Measurements from ENCODE around the gene TTC38. TPM values are rescaled to one million over a fixed set of nuclear protein-coding genes. Genes with fewer than 3 reads are reported as not detected.
A peak's percentile ranks its signal among the peaks of the same experiment; 100 is the strongest.

Gene TTC38
- total RNA-seq, 1 donor from 2014 or later: 16.1 TPM

GRCh38 chr22:46247443-46247975 is 20.3 kb upstream of the TTC38 start:
- no peak for DNase-seq (ENCODE audit: low read depth)
- Mint-ChIP-seq H3K4me1 (ENCODE audit: low read depth, unreplicated experiment) (no peaks in the 10 kb centered on the region), H3K36me3 (ENCODE audit: low read depth, unreplicated experiment) (peaks cover 2% of the 10 kb centered on the region), H3K9me3 (ENCODE audit: unreplicated experiment) (no peaks in the 10 kb centered on the region), H3K4me3 (ENCODE audit: unreplicated experiment) (no peak overlapping the region), H3K27ac (ENCODE audit: unreplicated experiment) (no peak overlapping the region), H3K27me3 (ENCODE audit: low read depth, unreplicated experiment) (no peaks in the 10 kb centered on the region)
- TF ChIP-seq EZH2 (IDR thresholded peaks at IDR 0.05; ENCODE audit: insufficient read depth, low read length) (no peak), CTCF (IDR thresholded peaks at IDR 0.05; ENCODE audit: insufficient read depth, low read depth, low read length) (no peak)
- Histone ChIP-seq H4K20me1 (ENCODE audit: insufficient read depth, low read length) (peaks cover 6% of the 10 kb centered on the region), H3K4me3 (ENCODE audit: insufficient read depth, low read depth, low read length) (no peak overlapping the region), H3K36me3 (ENCODE audit: insufficient read depth, low read length) (peaks cover 7% of the 10 kb centered on the region), H3K9ac (ENCODE audit: low read length) (no peak overlapping the region), H3K4me1 (ENCODE audit: insufficient read depth, low read length) (peaks cover 9% of the 10 kb centered on the region), H3K27ac (ENCODE audit: low read depth, low read length) (no peak overlapping the region), H3K4me2 (ENCODE audit: low read length) (no peak overlapping the region), H3K27me3 (ENCODE audit: insufficient read depth, low read length) (no peaks in the 10 kb centered on the region), H3K79me2 (ENCODE audit: insufficient read depth, low read length) (peaks cover 4% of the 10 kb centered on the region), H3K9me3 (ENCODE audit: insufficient read depth, low read depth, low read length) (no peaks in the 10 kb centered on the region), H2AFZ (ENCODE audit: low read depth, low read length) (no peak overlapping the region)
- FAIRE-seq: no peak

- TF ChIP-seq EZH2 (IDR thresholded peaks at IDR 0.05; ENCODE audit: insufficient read depth, low read length) (no peak), CTCF (IDR thresholded peaks at IDR 0.05; ENCODE audit: insufficient read depth, low read depth, low read length) (no peak)
- Mint-ChIP-seq H3K9me3 (ENCODE audit: unreplicated experiment) (no peaks in the 10 kb centered on the region), H3K4me3 (ENCODE audit: unreplicated experiment) (peak within 1 kb of the TSS; percentile 81), H3K27me3 (ENCODE audit: low read depth, unreplicated experiment) (no peaks in the 10 kb centered on the region), H3K36me3 (ENCODE audit: low read depth, unreplicated experiment) (peaks cover 5% of the 10 kb centered on the region), H3K4me1 (ENCODE audit: low read depth, unreplicated experiment) (no peaks in the 10 kb centered on the region), H3K27ac (ENCODE audit: unreplicated experiment) (peak within 1 kb of the TSS; percentile 75)
- no peaks in the 10 kb centered on the region for H3K36me3 ChIP-seq (ENCODE audit: insufficient read depth, low read length)
- peaks cover 6% of the 10 kb centered on the region for H4K20me1 ChIP-seq (ENCODE audit: insufficient read depth, low read length)
- peaks cover 9% of the 10 kb centered on the region for H3K4me1 ChIP-seq (ENCODE audit: insufficient read depth, low read length)
- H3K27me3 ChIP-seq (ENCODE audit: insufficient read depth, low read length): no peaks in the 10 kb centered on the region
- peaks cover 4% of the 10 kb centered on the region for H3K79me2 ChIP-seq (ENCODE audit: insufficient read depth, low read length)
- DNase-seq (ENCODE audit: low read depth) (peak; percentile 72), FAIRE-seq (no peak)
- H3K27ac ChIP-seq (ENCODE audit: low read depth, low read length): peak within 1 kb of the TSS; percentile 72
- H3K4me2 ChIP-seq (ENCODE audit: low read length): peak within 1 kb of the TSS; percentile 97
- H3K4me3 ChIP-seq (ENCODE audit: insufficient read depth, low read depth, low read length): peak within 1 kb of the TSS; percentile 77
- peak within 1 kb of the TSS; percentile 90 for H3K9ac ChIP-seq (ENCODE audit: low read length)
- H2AFZ ChIP-seq (ENCODE audit: low read depth, low read length): peak within 1 kb of the TSS; percentile 96
- H3K9me3 ChIP-seq (ENCODE audit: insufficient read depth, low read depth, low read length): no peaks in the 10 kb centered on the region
Measured at GRCh38 chr22:46250035-46250782, 17.6 kb upstream of the TTC38 start, which contains the start of gene CDPF1. Gene CDPF1 (minus strand): TSS chr22:46250293. CDS start chr22:46248284, 2,009 bp downstream.

- H3K9ac ChIP-seq (ENCODE audit: low read length): peak overlapping the region; percentile 90
- peaks cover 9% of the 10 kb centered on the region for H3K4me1 ChIP-seq (ENCODE audit: insufficient read depth, low read length)
- H2AFZ ChIP-seq (ENCODE audit: low read depth, low read length): peak overlapping the region; percentile 96
- peak overlapping the region; percentile 81 for H3K4me3 Mint-ChIP-seq (ENCODE audit: unreplicated experiment)
- peak overlapping the region; percentile 97 for H3K4me2 ChIP-seq (ENCODE audit: low read length)
- H3K27me3 Mint-ChIP-seq (ENCODE audit: low read depth, unreplicated experiment): no peaks in the 10 kb centered on the region
- no peaks in the 10 kb centered on the region for H3K27me3 ChIP-seq (ENCODE audit: insufficient read depth, low read length)
- peaks cover 6% of the 10 kb centered on the region for H4K20me1 ChIP-seq (ENCODE audit: insufficient read depth, low read length)
- H3K27ac ChIP-seq (ENCODE audit: low read depth, low read length): no peak overlapping the region
- no peaks in the 10 kb centered on the region for H3K9me3 ChIP-seq (ENCODE audit: insufficient read depth, low read depth, low read length)
- DNase-seq (ENCODE audit: low read depth) (no peak), FAIRE-seq (no peak)
- TF ChIP-seq CTCF (IDR thresholded peaks at IDR 0.05; ENCODE audit: insufficient read depth, low read depth, low read length) (no peak), EZH2 (IDR thresholded peaks at IDR 0.05; ENCODE audit: insufficient read depth, low read length) (no peak)
- H3K36me3 Mint-ChIP-seq (ENCODE audit: low read depth, unreplicated experiment): peaks cover 7% of the 10 kb centered on the region
- H3K27ac Mint-ChIP-seq (ENCODE audit: unreplicated experiment): peak overlapping the region; percentile 75
- H3K4me3 ChIP-seq (ENCODE audit: insufficient read depth, low read depth, low read length): peak overlapping the region; percentile 77
- no peaks in the 10 kb centered on the region for H3K4me1 Mint-ChIP-seq (ENCODE audit: low read depth, unreplicated experiment)
- H3K79me2 ChIP-seq (ENCODE audit: insufficient read depth, low read length): peaks cover 4% of the 10 kb centered on the region
- H3K9me3 Mint-ChIP-seq (ENCODE audit: unreplicated experiment): no peaks in the 10 kb centered on the region
- no peaks in the 10 kb centered on the region for H3K36me3 ChIP-seq (ENCODE audit: insufficient read depth, low read length)
Measured at GRCh38 chr22:46250783-46251125, 17.1 kb upstream of the TTC38 start.

Data from astrocyte (in vitro differentiated cells and primary cell).